HG02642 (cell line): ENCODE results near the gene VWA8.

Experiments
- ATAC-seq: cut with Tn5 transposase; IDR thresholded peaks from one replicate; pipeline ENCODE4 v1.9.1; 2021; ENCODE audit warnings: mild to moderate bottlenecking; ENCODE audit not compliant: unreplicated experiment, poor library complexity

VWA8 gene

GRCh38 chr13:41960637-41961465 is at the start of gene VWA8:
TSS of gene VWA8 (minus strand) at chr13:41961109. CDS start at chr13:41961015, 94 bp downstream.
- peak; percentile 92 for ATAC-seq

- ATAC-seq, result no peak
Observed at GRCh38 chr13:42009057-42009456, 48.1 kb upstream of the VWA8 start.

GRCh38 chr13:42007844-42008243 is 46.9 kb upstream of the VWA8 start:
- no peak for ATAC-seq

- no peak for ATAC-seq
Observed at GRCh38 chr13:42002066-42002465, 41.2 kb upstream of the VWA8 start.

- ATAC-seq, result no peak
Observed at GRCh38 chr13:42001580-42001979, 40.7 kb upstream of the VWA8 start.

- no peak for ATAC-seq
Observed at GRCh38 chr13:42000846-42001245, 39.9 kb upstream of the VWA8 start.

- no peak for ATAC-seq
Observed at GRCh38 chr13:41997396-41997795, 36.5 kb upstream of the VWA8 start.

- no peak for ATAC-seq
Observed at GRCh38 chr13:41995946-41996345, 35.0 kb upstream of the VWA8 start.

- ATAC-seq, result no peak
Observed at GRCh38 chr13:41995336-41995735, 34.4 kb upstream of the VWA8 start.

GRCh38 chr13:41994696-41995095 is 33.8 kb upstream of the VWA8 start:
- ATAC-seq, result no peak

GRCh38 chr13:41991936-41992335 is 31.0 kb upstream of the VWA8 start:
- ATAC-seq, result no peak

- ATAC-seq, result no peak
Observed at GRCh38 chr13:41988244-41988643, 27.3 kb upstream of the VWA8 start.

GRCh38 chr13:41985788-41986508 is 25.0 kb upstream of the VWA8 start:
- no peak for ATAC-seq

- no peak for ATAC-seq
Observed at GRCh38 chr13:41981951-41982715, 21.2 kb upstream of the VWA8 start.

GRCh38 chr13:41978007-41978406 is 17.1 kb upstream of the VWA8 start:
- ATAC-seq, result no peak

- no peak for ATAC-seq
Observed at GRCh38 chr13:41976476-41976875, 15.6 kb upstream of the VWA8 start.

GRCh38 chr13:41974262-41974900 is 13.5 kb upstream of the VWA8 start:
- no peak for ATAC-seq

GRCh38 chr13:41973247-41973741 is 12.4 kb upstream of the VWA8 start:
- no peak for ATAC-seq

GRCh38 chr13:41971848-41972247 is 10.9 kb upstream of the VWA8 start:
- ATAC-seq, result no peak

GRCh38 chr13:41970918-41971317 is 10.0 kb upstream of the VWA8 start:
- no peak for ATAC-seq
